Hematopoietic multipotent progenitor cell treated with erythropoietin and hydrocortisone succinate and interleukin-3 and kit ligand, for 15 days (in vitro differentiated cells): Measurements from ENCODE around the gene R3HDM4.
A peak's percentile ranks its signal among the peaks of the same experiment; 100 is the strongest.
"Not testable (repeated sequence)": the region's sequence is repeated elsewhere in the genome, so short reads cannot be mapped to it uniquely, and the experiment has no call there.

Experiments used
- DNase-seq: peaks from one replicate; pipeline ENCODE4 v3.0.0-alpha.2; 2015; ENCODE audit warnings: low spot score

R3HDM4 gene

DNA sequence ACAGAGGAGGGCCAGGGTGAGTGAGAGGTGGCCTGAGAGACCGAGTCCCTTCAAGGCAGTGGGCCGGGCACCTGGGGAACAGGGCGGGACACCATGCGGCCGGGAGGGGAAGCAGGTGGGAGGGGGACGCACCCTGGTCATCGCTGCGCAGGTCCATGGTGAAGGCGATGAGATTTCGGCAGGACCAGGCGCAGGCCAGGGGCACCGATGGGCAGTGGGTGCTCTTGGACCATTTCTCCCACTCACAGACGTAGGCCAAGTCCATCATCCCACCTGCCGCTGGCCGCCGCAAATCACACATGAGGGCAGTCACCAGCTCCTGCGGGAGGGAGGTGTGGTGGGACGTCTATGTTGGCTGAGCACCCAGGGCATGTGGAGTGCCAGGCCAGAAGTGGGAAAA is 22.2 kb downstream of the R3HDM4 start:
- DNase-seq, result no peak

DNA sequence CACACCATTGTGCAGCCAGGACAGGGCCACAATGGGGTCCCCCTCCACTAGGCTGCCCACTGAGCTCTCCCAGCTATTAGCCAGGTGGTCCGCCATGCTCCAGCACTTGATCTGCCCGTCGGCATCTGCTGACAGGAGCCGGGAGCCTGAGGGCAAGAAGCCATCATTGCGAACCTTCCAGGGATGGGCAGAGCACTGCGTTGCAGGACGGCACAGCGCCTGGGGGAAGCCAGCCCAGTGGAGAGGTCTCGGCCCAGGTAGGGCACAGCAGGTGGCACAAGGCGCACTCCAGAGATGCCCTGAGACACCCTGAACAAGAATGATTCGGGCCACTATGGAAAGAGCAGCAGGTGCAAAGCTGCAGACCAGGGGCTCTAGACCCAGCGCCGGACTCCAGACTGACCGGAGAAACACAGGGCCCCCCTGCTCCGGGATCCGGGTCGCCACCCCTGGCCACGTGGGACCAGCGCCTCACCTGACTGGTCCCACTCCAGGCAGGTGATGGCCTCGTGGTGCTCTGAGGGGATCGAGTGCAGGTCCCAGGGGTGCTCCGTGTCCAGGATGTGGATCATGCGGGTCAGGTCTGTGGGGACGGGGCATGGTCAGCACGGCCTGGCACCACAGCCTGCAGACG is 23.2 kb downstream of the R3HDM4 start:
- no peak for DNase-seq

DNA sequence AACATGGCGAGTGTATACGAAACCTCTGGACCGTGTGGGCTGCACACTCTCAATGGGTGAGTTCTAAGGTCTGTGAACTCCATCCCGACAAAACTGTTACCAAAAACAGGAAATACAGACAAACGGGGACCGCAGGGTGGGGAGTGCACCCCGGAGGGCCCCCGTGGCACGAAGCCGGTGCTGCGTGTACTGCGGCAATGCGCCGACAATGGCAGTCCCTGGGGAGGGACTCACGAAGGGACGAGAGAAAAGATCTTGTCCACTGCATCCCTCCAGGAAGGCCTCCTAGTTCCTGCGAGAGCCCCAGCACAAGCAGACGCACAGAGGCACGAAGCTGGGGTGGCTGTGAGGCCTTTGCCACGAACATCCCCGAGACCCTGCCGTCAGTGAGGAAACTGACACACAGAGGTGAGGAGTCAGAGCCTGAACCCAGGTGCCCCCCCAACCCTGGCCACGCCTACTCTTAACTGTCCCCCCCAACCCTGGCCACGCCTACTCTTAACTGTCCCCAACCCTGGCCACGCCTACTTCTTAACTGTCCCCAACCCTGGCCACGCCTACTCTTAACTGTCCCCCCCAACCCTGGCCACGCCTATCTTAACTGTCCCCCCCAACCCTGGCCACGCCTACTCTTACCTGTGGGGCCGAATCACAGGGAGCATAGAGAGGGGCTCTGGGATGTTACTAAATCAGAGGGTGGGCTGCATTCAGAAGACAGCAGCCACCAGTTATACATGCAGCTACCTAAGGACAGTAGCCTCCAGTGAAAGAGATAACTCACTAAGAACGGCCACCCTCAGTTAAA is 24.2 kb downstream of the R3HDM4 start:
- peak; percentile 49 for DNase-seq

DNA sequence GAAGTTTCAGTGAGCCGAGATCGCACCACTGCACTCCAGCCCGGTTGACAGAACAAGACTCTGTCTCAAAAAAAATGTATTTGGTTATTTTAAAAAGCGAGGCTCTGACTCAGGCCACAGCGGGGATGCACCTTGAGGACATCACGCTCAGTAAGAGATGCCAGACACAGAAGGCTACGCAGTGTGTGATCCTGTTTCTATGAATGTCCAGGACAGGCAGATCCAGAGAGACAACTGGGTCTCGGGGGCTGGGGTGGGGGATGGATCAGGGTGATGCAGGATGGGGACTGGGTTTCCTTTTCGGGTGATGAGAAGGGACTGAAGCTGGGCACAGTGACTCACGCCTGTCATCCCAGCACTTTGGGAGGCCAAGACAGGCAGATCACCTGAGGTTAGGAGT is 25.4 kb downstream of the R3HDM4 start:
- DNase-seq, result no peak

DNA sequence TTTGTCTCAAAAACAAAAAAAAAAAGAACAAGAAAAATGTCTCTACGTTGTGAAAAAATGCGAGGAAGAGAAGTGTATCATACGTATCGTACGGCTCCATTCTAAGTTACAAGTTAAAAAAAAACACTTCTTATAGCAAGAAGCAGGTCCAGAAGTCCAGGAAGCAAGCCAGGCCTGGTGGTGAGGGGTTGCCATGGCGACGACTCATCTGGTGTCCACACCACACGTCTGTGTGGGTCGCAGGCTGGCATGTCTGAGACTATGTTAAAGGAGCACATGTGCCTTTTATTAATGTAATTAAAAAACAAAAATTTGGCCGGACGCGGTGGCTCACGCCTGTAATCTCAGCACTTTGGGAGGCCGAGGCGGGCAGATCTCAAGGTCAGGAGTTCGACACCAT is 25.9 kb downstream of the R3HDM4 start:
- no peak for DNase-seq

DNA sequence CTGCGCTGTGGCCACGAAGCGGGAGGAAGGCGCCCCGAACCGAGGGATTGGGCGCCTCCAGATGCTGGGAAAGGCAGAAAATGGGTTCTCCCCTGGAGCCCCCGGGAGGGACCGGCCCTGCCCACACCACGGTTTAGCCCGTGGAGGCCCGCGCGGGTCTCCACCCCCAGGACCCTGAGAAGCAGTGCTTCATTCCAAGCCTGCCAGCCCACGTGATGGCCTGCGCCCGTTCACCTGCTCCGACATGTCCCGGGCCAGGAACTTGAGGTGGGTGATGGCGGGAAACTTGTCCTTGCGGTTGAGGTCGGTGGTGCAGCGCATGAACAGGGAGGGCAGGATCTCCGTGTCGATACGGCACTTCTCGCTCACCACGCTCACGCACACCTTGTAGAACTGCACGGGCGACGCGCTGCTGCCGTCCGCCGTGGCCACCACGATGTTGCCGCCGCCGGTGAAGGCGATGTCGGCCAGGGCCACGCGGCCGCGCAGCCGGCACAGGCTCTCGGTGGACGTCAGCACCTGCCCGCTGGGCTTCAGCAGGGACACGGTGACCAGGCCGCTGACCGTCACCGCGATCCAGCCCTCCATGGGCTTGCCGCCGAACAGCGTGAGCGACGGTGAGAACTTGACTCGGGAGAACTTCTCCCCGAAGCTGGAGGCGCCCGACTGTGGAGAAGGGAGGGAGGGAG is 27.3 kb downstream of the R3HDM4 start:
- DNase-seq, result no peak

DNA sequence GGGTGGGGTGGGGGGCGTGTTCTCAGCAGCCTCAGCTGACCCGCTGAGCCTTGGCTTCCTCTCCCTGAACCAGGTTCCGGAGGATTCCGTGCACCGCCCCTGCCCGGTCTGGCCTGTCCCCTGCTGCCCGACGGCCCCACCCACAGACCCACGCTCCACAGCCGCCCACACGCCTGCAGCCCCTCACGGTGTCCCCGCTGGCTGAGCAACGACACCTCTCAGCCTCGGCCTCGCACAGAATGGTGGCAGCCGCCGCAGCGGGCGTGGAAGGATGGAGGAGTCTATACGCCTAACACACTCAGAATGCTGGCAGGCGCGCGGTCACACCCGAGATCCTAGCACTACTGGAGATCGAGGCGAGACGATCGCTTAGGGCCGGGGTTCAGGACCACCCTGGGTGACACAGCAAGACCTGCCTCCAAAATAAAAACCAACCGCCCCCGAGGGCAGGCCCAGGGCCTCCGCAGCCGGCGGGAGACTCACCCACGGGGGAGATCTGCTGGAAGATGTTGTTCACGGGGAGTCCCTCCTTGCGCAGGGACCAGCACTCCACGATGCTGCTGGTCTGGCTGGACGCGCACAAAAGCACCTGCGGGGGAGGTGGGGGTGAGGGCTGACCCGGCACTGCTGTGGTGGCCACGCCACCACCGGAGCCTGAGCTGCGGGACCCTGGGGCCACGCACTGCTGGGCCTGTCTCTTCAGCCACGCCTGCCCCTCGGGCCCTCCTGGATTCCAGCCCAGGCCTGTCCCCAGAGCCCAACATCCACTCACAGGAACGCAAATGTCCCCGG is 28.4 kb downstream of the R3HDM4 start:
- DNase-seq, result no peak

DNA sequence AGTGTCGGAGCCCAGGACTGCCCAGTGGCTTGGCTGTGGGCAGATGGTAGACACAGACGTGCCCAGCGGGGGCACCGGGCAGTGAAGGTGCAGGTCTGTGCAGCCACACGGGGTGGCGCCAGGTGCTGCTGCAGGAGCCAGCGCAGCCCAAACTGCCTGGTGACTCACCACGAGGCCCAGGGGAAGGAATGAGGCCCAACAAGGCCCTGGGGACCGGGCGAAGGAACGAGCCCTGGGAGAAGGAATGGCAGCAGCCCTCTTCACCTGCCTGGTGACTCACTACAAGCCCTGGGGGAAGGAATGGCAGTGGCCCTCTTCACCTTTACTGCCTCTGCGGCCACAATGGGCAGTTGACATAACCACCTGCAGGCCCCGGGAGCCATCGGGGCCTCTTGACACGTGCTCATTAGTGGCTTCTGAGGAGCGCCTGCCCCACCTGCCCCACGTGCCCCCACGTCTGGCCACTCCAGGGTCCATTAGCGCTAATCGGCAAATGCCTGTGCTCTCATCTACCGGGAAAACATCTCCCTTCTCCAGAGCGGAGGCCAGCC is 29.3 kb downstream of the R3HDM4 start:
- DNase-seq, result no peak

DNA sequence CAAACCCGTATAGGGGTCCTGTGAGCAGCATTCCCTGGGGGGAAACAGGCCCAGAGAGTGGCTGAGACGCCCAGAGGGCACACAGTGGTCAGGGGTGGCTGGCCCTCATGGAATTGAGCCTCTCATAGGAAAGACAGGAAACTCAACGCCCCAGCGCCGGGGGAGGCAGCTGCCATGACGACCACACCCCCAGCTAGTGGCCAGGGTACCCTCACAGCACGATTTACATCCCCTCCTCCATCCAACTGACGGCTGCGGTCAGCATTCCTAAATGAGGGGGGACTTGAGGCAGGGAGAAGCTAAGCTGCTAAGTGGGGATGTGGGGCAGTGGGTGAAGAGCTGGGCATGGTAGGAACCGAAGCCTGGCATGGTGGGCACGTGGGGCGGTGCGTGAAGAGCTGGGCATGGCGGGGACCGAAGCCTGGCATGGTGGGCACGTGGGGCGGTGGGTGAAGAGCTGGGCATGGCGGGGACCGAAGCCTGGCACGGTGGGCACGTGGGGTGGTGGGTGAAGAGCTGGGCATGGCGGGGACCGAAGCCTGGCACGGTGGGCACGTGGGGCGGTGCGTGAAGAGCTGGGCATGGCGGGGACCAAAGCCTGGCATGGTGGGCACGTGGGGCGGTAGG is 30.0 kb downstream of the R3HDM4 start:
- DNase-seq, result no peak

DNA sequence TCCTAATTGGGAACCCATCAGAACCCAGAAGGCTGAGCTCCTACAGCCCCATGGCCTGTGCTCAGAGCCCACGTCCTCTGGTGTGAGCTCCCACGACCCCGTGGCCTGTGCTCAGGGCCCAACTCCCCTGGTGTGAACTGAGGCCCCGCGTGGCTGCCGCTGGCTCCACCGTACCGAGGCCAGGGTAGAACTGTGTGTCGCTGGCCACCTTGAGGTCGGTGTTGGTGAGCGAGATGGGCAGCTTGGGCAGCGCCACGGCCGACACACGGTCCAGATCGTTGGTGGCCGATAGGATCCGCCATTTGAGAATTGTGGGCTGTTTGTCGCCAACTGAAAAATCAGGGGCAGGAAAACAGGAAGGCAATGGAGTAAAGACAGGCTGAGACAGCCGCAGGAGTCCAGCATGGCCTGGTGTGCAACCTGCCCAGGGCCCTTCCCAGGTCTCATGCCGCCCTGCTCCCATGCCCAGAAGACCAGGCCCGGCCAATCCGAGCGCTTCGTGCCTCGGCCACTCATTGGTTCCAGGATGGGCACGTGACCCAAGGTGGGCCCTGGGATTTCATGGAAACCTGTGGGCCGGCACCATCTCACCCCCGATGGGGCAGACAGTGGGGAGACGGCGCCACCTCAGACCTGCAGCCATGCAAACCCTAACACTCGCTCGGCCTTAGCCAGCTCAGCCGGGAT is 31.5 kb downstream of the R3HDM4 start:
- DNase-seq, result no peak

DNA sequence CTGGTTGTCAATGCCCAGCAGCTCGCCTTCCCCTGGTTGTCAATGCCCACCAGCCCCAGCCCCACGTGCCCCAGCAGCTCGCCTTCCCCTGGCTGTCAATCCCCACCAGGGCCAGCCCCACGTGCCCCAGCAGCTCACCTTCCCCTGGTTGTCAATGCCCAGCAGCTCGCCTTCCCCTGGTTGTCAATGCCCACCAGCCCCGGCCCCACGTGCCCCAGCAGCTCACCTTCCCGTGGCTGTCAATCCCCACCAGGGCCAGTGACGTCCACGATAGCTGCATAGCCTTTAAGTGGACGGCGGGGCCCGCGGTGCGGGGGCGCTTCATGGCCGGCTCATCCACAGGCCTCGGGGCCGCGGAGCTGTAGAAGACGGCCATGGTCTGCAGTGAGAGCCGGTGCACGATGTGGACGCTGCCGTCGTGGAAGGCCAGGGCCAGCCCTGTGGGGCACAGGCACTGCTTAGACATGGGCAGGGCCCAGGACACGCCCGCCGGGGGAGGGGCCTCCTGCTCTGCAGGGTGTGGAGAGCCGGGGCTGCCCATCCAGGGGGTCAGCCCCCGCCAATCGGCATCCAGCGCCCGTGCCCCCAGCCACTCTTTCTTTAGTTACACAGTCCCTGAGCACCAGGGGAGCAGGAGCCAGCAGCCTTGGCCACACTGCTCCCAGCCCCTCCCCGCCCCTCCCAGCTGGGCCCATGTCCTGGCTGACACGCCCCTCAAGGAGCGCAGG is 33.1 kb downstream of the R3HDM4 start:
- DNase-seq, result no peak

DNA sequence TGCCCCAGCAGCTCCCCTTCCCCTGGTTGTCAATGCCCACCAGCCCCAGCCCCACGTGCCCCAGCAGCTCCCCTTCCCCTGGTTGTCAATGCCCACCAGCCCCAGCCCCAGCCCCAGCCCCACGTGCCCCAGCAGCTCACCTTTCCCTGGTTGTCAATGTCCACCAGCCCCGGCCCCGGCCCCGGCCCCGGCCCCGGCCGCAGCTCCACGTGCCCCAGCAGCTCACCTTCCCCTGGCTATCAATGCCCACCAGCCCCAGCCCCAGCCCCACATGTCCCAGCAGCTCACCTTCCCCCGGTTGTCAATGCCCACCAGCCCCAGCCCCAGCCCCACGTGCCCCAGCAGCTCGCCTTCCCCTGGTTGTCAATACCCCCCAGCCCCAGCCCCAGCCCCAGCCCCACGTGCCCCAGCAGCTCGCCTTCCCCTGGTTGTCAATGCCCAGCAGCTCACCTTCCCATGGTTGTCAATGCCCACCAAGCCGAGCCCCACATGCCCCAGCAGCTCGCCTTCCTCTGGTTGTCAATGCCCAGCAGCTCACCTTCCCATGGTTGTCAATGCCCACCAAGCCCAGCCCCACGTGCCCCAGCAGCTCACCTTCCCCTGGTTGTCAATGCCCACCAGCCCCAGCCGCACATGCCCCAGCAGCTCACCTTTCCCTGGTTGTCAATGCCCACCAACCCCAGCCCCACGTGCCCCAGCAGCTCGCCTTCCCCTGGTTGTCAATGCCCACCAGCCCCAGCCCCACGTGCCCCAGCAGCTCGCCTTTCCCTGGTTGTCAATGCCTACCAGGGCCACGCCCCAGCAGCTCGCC is 34.1 kb downstream of the R3HDM4 start:
- DNase-seq, result not testable (repeated sequence)

DNA sequence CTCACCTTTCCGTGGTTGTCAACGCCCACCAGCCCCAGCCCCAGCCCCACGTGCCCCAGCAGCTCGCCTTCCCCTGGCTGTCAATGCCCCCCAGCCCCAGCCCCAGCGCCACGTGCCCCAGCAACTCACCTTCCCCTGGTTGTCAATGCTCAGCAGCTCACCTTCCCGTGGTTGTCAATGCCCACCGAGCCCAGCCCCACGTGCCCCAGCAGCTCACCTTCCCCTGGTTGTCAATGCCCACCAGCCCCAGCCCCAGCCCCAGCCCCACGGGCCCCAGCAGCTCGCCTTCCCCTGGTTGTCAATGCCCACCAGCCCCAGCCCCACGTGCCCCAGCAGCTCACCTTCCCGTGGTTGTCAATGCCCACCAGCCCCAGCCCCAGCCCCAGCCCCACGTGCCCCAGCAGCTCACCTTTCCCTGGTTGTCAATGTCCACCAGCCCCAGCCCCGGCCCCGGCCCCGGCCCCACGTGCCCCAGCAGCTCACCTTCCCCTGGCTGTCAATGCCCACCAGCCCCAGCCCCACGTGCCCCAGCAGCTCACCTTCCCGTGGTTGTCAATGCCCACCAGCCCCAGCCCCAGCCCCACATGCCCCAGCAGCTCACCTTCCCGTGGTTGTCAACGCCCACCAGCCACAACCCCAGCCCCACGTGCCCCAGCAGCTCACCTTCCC is 34.9 kb downstream of the R3HDM4 start:
- DNase-seq, result not testable (repeated sequence)

DNA sequence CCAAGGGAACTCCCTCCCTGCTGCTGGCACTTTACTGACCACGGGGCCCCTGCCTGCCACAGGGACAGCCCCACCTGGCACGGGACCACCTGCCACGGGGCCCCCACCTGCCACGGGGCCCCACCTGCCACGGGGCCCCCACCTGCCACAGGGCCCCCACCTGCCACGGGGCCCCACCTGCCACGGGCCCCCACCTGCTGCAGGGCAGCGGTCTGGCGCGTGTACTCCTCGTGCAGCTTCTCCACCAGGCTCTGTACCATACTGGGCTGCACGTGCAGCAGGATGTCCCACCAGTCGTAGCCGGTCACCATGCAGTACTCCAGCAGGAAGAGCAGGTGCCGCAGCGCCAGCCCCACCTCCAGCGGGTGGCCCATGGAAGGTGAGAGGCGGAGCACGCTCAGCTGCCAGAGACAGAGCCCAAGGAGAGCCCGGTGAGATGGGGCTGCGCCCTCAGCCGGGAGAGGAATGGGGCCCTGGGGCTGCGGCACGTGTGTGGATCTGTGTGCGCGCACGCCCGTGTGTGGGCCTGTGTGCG is 36.2 kb downstream of the R3HDM4 start:
- DNase-seq, result no peak

DNA sequence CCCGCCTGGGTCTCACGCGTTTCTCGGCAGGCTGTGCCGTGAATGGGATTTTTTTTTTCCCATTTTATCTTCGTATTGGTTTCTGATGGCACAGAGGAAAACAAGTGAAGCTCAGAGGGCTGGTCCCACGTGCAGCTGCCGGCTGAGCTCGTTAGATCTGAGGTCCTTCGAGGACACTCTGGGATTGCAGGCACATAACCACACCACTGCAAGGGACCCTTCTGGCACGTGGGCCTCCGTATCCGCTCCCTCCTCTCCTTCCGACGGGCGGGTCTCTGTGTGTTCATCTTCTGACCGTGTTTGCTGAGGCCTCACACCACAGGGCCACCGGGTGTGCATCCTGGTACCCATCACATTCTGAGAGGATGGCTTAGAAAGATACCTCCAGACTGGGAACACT is 36.9 kb downstream of the R3HDM4 start:
- DNase-seq, result no peak

DNA sequence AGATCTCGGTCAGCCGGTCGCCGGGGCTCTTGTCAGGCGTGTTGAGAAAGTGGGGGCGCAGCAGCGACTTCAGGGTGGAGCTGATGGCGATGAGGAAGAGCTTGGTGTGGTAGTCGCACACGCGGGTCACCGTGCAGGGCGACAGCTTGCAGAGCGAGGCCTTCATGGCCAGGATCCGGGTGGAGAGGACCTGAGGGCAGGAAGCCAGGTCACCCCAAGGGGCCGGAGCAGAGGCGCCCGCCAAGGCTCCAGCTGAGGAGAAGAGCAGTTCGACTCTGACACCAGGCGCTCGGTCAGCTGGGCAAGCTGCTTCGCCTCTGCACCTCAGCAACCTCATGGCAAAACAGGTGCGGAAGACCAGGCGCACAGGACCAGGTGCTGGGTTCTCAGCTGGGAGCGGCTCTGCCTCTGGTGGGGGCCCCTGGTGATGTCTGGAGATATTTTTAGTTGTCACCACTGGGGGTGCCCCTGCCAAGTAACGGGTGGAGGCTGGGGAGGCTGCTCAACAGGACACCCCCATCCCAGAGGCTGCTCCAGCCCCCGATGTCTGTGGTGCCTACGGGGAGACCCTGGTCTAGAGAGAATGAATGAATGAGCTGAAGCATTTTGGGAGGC is 37.6 kb downstream of the R3HDM4 start:
- no peak for DNase-seq

DNA sequence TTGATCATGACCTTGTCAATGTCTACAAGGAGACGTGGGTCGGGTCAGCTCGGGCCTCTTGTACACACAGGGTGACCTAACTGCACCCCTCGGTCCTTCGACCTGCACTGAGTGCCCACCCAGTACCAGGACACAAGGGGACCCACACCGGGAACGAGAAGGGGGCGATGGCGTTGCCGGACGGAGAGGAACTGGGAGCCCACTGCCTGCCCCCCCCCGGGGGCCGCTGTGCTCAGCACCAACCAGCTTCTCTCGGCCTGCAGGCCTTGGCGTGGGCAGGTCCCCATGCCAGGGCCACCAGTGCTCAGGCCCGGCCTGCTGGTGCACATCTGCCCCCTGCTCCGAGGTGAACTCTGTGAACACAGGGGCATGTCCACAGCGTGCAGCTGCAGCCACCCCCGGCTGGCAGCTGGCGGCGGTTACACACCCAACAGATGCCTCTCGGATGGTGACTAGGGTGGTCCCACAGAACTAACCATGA is 39.4 kb downstream of the R3HDM4 start:
- no peak for DNase-seq

DNA sequence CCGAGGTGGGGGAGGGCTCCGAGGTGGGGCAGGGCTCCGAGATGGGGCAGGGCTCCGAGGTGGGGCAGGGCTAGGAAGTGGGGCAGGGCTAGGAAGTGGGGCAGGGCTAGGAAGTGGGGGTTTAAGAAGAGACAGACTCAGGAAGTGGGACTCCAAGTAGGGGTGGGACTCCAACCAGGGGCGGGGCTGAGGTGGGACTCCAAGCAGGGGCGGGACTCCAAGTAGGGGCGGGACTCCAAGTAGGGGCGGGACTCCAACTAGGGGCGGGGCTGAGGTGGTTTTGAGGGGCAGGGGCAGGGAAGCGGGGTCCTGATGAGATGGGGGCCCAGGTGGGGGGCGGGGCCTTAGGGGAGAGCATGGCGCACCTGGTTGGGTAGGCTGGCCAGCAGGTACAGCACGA is 39.9 kb downstream of the R3HDM4 start:
- DNase-seq, result peak; percentile 41
